Activated CD4-positive, alpha-beta T cell treated with anti-CD3 and anti-CD28 coated beads, Interleukin-2, amount 50 U/mL, for 24 hours (primary cell): ENCODE data around the gene ANKRD24.
"Not testable (repeated sequence)": the region's sequence is repeated elsewhere in the genome, so short reads cannot be mapped to it uniquely, and the experiment has no call there.

ENCODE experiments used
- DNase-seq, 2 donors: peaks; one replicate each; pipeline ENCODE4 v3.0.0-alpha.2; 2020; ENCODE audit warnings: low read depth in 1 of 2, low spot score in 1 of 2

Gene ANKRD24

DNA sequence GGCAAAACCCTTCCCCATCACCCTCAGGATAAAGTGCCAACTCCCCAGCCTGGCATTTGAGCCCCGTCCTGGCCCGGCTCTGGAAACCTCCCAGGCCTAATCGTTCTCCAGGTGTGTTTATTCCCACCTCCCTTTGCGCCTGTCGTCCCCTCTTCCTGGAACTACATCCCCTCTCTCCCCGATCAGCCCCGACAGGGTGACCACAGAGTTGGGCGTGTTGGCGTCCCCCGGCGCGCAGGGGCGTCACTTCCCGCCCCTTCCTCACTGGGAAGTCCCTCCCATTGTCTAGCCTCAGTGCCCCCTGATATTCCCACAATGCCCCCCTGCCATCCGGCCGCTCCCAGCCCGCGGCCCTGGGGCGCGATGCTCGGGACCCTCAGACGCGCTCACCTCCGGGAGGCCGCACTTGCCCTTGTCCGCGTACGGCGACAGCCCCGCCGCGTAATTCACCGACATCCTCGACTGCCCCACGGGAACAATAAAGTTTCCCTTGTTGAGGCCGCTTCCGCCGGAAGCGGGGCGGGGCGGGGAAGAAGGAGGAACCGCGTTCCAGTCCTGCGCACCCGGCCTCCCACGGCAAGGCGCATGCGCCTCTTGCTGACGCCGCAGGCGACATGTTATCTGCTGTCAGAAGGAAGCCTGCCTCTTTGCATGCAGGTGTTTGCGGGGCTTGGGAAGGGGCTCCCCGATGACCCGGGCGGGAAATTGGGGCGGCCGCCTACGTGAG, at the start of gene ANKRD24, which contains the start of gene SIRT6:
ANKRD24 (plus strand) TSS at position 606 of the 727 bp plus-strand sequence. CDS start 3,737 bp downstream, outside the sequence.
SIRT6 (minus strand) TSS at position 480 of the 727 bp plus-strand sequence; CDS start at position 456, 24 bp downstream.
- peak; percentile 90 to 94 for DNase-seq

DNA sequence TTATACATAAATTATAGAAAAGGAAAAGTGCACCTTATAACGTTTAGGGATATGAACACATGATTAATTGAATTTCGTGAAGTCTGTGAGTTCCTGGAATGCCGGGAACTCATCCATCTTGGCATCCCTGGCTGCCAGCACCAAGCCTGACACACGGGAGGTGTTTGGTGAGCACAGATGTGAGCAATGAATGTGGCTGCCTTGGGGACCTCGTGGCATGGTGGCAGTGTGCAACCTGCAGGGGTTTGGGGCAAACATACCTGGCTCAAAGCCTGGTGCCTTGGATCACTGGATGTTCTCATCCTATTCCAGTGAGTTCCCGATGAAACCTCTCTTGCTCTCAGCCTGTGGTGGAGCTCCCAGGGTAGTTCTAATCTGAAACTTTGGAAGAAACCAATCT, 48.1 kb upstream of the ANKRD24 start:
- no peak for DNase-seq

GRCh38 chr19:4135386-4135785, 47.1 kb upstream of the ANKRD24 start:
- not testable (repeated sequence) for DNase-seq

DNA sequence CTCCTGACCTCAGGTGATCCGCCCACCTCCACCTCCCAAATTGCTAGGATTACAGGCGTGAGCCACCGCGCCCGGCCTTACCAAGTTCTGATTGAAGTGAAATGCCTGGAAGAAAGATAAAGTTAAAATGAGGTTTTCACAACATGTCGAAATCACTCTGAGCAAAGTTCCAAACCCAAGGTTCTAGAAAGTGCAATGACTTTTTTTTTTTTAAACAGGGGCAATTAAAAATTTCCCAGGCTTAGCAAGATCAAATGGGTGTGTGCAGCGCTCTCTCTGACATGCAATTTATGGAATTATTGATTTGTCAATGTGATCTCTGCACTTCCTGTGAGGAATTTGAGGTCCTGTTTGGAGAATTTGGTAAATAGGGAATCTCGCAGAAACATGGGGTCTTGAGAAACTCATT, 45.8 kb upstream of the ANKRD24 start:
- no peak for DNase-seq

- no peak for DNase-seq
These were observed 44.0 kb upstream of the ANKRD24 start for GRCh38 chr19:4138445-4138844.

DNA sequence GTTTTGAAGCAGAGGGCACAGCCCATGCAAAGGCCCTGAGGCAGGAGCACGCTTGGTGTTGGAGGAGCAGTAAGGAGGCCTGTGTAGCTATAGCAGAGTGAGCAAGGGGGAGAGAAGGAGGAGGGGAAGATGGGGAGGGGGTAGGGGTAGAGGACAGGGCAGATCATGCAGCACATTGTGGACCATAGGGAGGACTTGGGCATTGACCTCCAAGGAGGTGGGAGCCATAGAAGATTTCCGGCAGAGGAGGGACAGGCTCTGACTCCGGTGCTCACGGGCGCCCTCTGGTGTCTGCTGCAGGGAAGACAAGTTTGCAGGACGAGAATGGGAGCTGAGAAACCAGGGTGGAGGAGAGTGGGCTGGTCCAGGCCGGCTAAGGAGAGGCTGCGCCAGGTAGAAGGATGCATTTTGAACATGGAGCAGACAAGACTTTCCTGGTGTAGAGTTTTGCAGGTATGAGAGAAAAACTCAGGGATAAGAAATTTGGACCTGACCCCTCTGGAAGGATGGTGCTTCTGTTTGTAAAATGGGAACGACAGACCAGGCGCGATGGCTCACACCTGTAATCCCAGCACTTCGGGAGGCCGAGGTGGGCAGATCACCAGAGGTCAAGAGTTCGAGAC, 42.8 kb upstream of the ANKRD24 start:
- peak; percentile 82 to 84 for DNase-seq

DNA sequence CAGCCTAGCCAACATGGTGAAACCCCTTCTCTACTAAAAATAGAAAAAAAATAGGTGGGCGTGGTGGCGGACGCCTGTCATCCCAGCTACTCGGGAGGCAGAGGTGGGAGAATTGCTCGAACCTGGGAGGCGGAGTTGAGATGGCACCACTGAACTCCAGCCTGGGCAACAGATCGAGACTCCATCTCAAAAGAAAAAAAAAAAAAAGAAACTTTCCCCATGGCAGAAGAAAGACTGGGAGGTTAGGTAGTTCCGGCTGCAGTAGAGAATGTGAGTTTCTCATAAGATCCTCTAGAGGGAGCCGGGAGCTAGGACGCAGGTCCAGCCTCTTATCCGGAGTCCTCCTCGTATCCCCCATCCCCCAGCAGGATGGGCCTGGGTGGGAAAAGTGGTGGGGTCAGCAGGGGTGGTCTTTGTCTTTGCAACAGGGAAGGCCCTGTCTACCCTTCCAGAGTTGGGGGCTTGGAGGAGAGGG, 42.2 kb upstream of the ANKRD24 start:
- peak in 1 of 2 donors; percentile 20 for DNase-seq

GRCh38 chr19:4142916-4143315, 39.6 kb upstream of the ANKRD24 start:
- DNase-seq: not testable (repeated sequence)

DNA sequence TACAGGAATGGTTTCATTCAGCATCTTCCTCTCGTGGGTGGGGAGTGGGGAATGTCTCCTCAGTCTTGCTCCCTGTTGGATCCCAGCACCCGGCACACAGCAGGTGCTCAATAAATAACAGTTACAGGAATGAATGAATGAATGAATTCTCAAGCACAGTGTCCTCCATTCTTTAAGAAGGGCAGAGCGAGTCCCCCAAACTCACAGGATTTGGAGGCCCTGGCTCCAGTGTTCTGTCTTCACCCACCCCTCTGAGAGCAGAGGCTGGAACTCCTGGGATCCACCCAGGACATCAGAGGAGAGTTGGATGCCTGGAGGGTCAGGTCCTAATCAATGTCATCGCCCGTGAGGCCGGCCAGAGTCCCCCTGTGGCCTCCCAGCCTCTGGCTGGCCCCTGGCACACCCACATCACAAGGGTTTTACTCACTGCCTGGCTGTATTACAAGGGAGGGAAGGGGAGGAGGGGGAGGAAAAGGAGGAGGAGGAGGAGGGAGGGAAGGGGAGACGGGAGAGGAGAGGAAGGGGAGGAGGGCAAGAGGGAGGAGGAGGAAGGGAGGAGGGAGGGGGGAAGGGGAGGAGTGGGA, 37.7 kb upstream of the ANKRD24 start:
- no peak for DNase-seq

DNA sequence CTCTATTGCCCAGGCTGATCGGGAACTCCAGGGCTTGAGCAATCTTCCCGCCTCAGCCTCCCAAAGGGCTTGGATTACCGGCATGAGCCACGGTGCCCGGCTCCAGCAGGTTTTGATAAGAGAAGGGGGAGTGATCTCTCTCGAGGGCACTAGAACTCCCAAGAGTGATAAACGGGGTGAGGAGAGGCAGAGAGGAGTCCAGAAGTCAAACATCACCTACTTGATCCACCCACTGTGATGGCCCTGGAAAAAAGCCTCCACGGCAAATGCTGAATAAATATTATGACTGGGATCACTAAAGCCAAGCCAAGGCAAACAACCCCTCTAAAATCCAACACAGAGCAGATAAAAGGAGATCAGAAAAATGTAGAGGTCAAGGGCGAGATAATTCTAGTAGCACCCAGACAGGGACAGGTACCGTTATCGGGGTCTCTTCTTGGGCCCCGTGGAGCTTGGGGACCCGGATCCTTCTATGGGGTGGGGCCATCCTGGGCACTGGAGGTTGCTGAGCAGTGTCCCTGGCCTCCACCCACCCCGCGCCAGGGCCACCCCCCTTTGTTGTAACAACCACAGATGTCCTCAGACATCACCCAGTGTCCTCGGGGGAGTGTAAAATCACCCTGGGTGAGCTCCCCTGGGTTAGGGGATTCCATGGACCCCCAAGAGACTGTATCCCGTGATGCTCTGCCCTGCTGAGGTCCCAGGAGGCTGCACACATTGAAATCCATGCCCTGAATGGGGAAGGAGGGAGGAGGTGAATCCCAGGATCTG, 32.8 kb upstream of the ANKRD24 start:
- no peak for DNase-seq

DNA sequence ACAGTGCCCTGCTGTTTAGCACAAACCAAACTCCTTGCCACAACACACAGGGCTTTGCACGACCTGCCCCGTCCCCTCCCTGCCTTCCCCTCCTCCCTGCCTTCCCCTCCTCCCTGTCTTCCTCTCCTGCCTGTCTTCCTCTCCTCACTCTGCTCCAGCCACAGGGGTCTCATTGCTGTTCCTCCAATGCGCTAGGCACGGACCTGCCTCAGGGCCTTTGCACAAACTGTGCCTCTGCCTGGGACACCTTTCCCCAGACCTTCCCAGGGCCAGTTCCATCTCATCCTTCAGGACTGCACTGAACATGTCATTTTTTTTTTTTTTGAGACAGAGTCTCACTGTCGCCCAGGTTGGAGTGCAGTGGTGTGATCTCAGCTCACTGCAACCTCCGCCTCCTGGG, 30.9 kb upstream of the ANKRD24 start:
- DNase-seq: no peak

DNA sequence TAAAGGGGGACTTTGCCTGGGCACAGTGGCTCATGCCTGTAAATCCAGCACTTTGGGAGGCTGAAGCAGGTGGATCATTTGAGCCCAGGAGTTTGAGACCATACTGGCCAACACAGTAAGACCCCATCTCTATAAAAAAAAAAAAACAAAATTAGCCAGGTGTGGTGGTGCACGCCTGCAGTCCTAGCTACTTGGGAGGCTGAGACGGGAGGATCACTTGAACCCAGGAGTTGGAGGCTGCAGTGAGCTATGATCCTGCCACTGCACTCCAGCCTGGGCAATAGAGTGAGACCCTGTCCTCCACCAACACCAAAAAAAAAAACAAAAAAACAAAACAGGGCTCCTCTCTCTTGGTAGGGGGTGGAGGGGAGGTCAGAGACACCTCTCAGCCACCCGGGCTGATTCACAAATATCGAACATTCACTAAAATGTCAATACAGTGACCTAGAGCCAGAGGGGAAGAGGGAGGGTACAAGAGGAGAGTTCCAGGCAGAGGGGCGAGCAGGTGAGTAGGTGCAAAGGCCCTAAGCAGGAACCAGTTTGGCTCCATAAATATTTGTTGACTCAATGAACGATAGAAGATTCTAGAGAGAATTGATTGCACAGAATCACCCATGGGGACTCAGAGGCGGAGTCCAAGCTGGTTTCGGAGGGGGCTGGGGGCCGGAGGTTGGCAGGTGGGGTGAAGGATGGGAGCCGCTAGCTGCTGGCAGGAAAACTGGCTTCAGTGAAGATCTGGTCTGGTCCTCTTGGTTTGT, 30.1 kb upstream of the ANKRD24 start:
- no peak for DNase-seq

DNA sequence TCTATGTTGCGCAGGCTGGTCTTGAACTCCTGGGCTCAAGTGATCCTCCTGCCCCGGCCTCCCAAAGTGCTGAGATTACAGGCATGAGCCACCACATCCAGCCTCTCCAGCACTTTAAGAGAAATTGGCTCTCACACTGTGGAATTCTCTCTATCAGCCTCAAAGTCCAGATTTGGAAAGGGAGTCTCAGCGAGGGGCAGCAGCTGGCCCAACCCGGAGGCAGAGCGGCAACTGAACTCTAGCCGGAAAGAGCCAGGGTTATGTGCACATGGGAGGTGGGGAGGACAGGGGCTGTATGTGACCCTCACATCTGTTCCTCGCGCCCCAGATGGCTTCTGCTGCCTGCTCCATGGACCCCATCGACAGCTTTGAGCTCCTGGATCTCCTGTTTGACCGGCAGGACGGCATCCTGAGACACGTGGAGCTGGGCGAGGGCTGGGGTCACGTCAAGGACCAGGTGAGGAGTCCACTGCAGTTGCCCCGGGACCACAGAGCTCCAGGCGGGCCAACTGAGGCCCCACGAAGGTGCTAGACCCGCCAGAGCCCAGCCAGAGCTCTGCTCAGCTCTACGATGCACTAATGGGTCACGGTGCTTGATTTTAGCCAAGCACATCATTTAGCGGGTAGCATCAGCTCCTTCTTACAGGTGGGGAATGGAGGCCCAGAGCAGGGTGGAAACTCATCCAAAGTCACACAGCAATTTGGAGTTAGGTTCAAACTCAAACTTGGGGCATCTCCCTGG, 27.7 kb upstream of the ANKRD24 start:
- DNase-seq: no peak

GRCh38 chr19:4157164-4157563, 25.3 kb upstream of the ANKRD24 start:
- no peak for DNase-seq

GRCh38 chr19:4157971-4158370, 24.5 kb upstream of the ANKRD24 start:
- not testable (repeated sequence) for DNase-seq

- DNase-seq: no peak
These were observed 20.9 kb upstream of the ANKRD24 start for GRCh38 chr19:4161415-4162077.

DNA sequence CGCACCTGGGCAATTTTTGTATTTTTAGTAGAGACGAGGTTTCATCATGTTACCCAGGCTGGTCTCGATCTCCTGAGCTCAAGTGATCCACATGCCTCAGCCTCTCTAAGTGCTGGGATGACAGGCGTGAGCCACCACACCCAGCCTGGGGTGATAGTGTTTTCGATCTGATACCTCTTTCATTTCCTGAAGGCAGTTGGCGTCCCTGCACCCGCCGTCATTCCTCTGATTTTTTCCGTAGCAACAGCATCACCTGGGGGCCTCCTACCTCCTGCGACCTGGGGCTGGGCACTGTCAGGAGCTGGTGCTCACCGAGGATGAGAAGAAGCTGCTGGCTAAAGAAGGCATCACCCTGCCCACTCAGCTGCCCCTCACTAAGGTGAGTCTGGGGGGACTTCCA, 18.2 kb upstream of the ANKRD24 start:
- no peak for DNase-seq

DNA sequence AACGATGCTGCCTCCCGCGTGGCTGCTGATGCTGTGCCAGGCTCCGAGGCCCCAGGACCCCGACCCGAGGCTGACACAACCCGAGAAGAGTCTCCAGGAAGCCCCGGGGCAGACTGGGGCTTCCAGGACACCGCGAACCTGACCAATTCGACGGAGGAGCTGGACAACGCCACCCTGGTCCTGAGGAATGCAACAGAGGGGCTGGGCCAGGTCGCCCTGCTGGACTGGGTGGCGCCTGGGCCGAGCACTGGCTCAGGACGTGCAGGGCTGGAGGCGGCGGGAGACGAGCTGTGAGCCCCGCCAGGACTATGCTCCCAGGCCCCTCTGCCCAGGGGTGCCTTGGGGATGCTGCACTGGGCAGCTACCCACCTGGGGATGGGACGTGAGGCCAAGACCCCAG, 10.8 kb upstream of the ANKRD24 start:
- no peak for DNase-seq

GRCh38 chr19:4172861-4173473, 9.5 kb upstream of the ANKRD24 start:
- peak; percentile 34 to 43 for DNase-seq
